GM18508 (cell line): Measurements from ENCODE around the gene USP6.
"Not testable (repeated sequence)": the region's sequence is repeated elsewhere in the genome, so short reads cannot be mapped to it uniquely, and the experiment has no call there.

Experiments
- ATAC-seq: cut with Tn5 transposase; IDR thresholded peaks from one replicate; pipeline ENCODE4 v1.9.1; 2021; ENCODE audit warnings: moderate number of reproducible peaks; ENCODE audit not compliant: insufficient read depth, unreplicated experiment

USP6 gene

DNA sequence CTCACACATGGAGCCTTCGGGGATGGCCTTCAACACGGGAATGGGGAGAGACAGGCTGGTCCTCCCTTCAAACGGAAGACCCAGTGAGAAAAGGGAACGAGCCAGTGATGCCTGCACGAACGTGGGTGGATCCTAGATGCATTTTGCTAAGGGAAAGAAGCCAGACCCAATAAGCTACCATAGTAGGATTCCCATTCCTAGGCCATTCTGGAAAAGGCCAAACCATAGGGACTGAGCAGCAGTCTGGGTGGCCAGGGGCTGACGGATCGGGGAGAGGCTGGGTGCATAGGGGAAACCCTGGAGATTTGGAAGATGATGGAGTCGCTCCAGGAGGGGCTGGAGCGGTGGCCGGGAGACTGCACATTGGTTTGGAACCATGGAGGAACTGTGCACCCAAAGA is 18.7 kb downstream of the USP6 start:
- not testable (repeated sequence) for ATAC-seq

DNA sequence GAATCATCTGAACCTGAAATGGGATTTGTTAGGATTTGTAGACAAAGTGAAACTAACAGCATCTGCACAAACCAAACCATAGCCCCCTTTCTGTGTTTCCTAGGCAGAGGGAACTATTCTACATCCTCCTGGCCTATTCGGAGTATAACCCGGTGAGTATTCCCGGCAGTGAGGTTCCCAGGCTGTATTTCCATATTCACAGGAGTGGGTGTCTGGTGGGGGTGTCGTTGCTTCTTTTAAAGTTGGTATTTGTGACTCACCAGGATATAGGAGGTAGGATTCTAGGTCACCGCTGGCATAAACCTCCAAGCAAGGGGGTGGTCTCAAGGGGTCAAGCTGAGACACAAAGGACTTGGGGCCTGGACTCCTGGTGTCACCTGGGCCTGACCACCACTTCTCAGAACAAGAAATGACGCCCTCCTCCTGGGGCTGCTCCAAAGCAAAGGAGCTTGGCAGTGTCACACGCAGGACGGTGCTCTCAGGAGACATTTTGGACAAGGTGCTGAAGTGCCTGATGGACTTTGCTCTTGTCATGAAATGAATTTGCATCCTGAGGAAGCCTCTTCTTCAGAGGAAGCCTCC is 19.4 kb downstream of the USP6 start:
- ATAC-seq: not testable (repeated sequence)

DNA sequence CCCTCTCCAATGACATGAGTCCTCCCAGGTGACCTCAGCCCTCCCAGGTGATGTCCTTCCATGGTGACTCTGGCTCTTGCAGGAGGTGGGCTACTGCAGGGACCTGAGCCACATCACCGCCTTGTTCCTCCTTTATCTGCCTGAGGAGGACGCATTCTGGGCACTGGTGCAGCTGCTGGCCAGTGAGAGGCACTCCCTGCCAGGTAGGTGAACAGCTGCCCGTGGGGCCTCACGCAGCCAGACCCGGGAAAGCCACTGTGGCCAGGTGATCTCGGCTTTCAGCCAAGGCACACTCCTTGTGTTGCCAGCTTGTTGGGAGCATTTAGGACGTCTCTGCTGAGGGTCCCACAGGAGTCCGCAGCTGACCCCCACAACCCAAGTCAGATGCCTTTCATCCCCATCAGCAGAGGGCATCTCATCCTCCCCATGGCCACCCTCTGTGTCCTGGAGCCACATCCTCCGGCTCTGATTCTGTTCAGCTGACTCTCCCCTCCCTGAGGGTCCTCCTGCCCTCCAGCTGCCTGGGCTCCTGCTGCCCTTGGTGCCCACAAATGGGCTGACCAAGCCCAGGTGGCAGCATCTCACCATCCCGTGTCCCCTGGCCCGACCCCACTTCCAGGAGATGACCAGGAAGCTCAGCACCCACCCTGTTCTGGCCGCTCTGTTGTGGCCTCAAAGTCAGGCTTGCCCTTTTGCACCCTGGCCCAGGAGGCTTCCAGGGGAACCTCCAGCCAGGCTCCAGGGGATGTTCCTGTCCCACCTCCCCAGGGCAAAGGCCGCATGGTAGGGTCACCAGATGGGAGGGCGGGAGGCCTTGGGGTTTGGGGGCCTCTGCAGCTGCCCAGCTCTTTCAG is 20.1 kb downstream of the USP6 start:
- no peak for ATAC-seq

DNA sequence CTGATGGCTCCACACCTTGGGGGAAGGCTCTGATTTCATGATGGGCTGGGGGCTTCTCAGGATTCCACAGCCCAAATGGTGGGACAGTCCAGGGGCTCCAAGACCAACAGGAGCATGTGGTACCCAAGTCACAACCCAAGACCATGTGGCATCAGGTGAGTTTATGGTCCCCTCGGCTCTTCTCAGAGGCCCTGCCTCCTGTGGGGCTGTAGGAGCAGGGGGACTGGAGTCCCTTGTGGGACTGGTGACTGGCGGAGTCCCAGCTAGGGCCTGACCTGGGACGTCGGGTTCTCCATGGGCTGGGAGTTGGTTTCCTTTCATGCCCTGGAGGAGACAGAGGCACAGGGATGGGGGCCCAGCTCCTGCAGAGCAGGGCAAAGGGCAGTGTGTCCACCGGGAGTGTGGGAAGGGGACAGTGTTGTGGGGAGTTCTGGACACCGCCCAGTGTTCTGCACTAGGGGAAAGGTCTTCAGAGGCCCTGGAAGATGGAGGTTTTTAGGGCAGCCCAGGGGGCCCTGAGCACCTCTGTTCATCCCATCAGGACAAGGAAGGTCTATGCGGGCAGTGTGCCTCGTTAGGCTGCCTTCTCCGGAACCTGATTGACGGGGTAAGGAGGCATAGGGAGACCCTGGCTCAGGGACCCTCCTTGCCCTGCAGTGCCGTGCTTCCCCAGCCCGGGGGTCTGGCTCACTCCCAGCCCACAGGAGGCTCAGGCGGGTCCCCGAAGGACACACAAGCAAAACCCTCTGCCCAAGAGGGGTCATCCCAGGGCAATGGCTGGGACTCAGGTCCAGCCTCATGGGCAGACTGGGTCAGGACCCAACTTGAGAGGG is 21.0 kb downstream of the USP6 start:
- not testable (repeated sequence) for ATAC-seq

DNA sequence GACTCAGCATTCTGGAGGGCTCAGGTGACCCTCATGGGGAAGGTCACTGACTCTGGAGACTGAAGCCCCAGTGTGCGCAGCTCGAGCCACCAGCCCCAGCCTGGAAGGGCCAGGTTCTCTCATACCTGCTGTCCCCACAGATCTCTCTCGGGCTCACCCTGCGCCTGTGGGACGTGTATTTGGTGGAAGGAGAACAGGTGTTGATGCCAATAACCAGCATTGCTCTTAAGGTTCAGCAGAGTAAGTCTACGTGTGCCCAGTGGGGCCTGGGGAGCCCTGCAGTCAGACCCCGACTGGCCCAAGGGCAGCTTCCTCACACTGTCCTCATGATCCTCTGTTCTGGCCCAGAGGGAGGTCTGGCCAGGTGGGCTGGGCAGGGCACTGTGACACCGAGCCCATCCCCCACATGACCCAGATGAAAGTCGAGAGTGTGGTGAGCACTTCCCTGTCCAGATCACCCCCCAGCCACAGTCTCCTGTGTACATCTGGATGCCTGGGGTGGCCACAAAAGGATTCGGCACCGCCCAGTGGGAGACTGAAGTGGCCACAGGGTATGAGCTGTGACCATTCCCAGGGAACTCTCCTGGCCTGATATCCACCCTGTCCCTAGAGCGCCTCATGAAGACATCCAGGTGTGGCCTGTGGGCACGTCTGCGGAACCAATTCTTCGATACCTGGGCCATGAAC is 21.8 kb downstream of the USP6 start:
- ATAC-seq: not testable (repeated sequence)

DNA sequence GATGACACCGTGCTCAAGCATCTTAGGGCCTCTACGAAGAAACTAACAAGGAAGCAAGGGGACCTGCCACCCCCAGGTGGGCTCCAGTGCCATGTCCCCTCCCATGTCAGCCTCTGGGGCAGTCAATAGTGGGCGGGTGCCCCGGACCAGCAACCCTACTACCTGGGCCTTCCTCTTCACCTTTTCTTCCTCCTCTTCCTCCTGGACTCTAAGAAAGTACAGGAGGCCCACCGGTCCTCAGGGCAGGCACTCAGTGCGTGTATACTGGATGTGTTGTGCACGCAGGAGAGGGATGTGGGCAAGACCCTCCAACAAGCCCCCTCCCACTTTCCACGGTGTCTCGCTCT is 22.3 kb downstream of the USP6 start:
- not testable (repeated sequence) for ATAC-seq

DNA sequence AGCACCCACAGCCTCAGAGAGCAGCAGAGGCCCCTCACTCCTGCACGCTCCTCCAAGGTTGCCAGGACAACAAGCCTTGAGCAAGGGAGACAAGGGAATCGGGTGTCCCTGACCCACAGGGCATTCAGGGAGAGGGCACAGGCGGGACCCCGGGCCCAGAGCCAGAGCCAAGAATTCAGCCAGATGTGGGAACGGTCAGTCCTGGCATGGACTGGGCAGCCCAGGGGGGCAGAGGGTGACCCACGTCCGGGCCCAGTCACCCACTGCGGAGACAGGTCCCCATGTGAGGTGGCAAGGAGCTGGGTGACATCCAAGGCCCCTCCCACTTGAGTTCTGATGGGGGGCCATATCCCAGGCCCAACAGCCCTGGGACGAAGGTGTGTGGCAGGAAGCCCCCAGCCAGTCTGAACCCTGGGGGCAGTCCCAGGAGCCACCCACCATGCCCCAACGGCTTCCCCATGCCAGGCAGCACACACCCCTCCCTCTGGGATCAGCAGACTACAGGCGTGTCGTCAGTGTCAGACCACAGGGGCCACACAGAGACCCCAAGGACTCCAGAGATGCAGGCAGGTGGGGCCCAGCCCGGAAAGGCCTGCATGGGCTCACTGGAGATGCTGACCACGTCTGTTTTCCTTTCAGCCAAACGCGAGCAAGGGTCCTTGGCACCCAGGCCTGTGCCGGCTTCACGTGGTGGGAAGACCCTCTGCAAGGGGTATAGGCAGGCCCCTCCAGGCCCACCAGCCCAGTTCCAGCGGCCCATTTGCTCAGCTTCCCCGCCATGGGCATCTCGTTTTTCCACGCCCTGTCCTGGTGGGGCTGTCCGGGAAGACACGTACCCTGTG is 23.0 kb downstream of the USP6 start:
- ATAC-seq: no peak

DNA sequence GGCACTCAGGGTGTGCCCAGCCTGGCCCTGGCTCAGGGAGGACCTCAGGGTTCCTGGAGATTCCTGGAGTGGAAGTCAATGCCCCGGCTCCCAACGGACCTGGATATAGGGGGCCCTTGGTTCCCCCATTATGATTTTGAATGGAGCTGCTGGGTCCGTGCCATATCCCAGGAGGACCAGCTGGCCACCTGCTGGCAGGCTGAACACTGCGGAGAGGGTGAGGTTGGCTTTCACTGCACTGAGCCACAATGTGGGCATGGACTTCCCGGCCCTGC is 23.6 kb downstream of the USP6 start:
- no peak for ATAC-seq

DNA sequence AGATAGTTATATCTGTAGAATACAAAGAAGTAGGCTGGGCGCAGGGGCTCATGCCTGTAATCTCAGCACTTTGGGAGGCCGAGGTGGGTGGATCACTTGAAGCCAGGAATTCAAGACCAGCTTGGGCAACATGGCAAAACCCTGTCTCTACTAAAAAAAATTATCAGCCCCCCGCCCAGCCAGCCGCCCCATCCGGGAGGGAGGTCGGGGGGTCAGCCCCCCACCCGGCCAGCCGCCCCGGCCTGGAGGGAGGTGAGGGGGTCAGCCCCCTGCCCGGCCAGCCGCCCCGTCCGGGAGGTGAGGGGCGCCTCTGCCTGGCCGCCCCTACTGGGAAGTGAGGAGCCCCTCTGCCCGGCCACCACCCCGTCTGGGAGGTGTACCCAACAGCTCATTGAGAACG is 27.0 kb downstream of the USP6 start:
- ATAC-seq: not testable (repeated sequence)

DNA sequence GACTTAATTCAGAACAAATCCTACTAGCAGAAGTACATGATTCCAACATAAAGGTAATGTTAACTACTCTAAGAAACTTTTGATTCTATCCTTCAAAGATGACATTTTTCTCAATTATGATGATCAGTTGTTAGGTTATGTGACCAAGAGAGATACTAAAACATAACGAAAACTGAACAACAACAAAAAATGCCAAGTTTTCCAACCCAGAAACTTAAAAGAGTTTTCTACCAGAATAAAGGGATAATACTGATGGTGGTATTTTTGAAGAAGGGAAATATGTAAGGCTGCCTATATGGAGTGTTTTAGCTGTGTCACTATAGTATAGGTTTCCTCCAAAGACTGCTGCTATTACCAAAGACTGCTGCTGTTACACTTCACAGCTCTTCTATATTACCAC is 30.3 kb downstream of the USP6 start:
- ATAC-seq: not testable (repeated sequence)

DNA sequence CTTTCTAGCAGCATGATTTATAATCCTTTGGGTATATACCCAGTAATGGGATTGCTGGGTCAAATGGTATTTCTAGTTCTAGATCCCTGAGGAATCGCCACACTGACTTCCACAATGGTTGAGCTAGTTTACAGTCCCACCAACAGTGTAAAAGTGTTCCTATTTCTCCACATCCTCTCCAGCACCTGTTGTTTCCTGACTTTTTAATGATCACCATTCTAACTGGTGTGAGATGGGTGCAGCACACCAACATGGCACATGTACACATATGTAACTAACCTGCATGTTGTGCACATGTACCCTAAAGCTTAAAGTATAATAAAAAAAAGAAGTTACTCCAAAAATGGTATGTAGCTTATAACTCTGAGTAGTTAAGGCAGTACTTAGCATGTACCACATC is 44.9 kb downstream of the USP6 start:
- not testable (repeated sequence) for ATAC-seq

- not testable (repeated sequence) for ATAC-seq
Observed at GRCh38 chr17:5161793-5162192, 46.0 kb downstream of the USP6 start.

DNA sequence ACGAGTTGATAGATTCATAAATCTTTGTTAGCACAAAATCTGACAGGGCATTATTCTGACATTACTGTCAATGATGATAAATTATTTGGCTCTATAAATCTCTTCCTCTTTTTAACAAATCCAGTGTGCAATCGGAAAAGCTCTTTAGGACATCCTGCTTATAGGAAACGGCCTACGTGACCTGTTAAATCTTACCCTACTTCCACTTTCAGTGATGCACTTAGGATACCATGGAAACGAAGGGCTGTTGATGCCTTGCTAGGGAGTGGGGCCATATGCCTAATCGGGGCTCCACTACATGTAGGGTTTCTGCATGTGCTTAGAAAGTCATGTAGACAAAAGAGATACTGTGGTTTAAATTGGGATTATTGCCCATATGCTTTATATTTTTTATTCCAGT is 48.6 kb downstream of the USP6 start:
- no peak for ATAC-seq

- not testable (repeated sequence) for ATAC-seq
Observed at GRCh38 chr17:5165791-5166564, 50.1 kb downstream of the USP6 start.

DNA sequence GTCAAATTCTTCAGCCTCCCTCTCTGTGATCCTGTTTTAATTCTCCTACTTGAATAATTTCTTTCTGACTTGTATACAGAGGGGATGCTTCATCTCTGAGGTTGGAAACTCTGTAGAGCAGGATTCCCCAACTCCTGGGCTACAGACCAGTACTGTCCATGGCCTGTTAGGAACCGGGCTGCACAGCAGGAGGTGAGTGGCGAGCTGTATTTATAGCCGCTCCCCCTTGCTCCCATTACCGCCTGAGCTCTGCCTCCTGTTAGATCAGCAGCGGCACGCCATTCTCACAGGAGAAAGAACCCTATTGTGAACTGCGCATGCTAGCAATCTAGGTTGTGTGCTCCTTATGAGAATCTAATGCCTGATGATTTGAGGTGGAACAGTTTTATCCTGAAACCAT is 59.2 kb downstream of the USP6 start:
- not testable (repeated sequence) for ATAC-seq

DNA sequence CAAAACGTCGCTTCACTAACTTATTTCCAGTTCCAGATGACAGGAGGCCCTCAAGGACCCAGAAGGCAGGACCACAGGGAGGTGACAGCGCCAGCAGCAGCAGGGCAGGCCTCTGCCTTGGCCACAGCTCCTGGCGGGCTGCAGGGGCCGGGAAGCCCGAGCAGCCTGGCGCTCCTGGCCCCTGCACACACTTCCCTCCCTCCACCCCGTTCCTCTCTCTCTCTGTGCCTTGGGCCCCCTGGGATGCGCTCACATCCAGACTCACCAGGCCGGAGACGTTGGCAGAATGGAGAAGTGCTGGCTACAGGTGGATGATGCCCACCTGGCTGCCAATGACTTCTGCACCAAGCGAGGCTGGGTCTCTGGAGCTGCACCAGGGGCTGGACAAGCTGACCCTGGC is 63.2 kb downstream of the USP6 start:
- no peak for ATAC-seq

GRCh38 chr17:5181509-5182305 is 65.9 kb downstream of the USP6 start:
- ATAC-seq: no peak

DNA sequence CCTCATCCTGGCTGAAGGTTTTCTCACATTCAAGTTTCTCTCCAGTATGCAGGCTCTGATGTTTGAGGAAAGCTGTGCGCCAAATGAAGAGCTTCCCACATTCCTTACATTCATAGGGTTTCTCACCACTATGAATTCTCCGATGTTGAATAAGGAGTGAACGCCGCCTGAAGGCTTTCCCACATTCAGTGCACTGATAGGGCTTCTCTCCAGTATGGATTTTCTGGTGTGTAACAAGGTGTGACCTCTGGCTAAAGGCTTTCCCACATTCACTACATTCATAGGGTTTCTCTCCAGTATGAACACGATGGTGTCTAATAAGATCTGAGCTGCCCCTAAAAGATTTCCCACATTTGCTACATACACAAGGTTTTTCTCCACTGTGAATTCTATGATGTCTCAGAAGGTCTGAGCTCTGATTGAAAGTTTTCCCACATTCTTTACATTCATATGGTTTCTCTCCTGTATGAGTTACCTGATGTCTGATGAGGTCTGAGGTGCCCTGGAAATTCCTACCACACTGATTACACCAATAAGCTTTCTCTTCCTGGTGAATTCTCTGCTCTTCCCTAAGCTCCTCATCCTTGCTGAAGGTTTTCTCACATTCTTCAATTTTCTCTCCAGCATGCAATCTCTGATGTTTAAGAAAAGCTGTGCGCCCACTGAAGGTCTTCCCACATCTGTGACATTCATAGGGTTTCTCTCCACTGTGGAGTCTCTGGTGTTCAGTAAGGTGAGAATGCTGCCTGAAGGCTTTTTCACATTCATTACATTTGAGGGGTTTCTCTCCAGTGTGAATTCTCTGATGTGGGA is 67.0 kb downstream of the USP6 start:
- no peak for ATAC-seq
